Neural progenitor cell (in vitro differentiated cells): ENCODE results near the gene FBXW4. TPM values are rescaled to one million over a fixed set of nuclear protein-coding genes. Genes with fewer than 3 reads are reported as not detected.

Experiments used
- DNase-seq: peaks from one replicate; pipeline ENCODE4 v3.0.0-alpha.2; 2016; ENCODE audit warnings: low spot score
- H2AFZ ChIP-seq: fragments of 200-600 bp; sonication (generic); replicated peaks from 2 replicates; pipeline ENCODE4 v1.6.1; 2016; ENCODE audit warnings: antibody characterized with exemption
- H3F3A ChIP-seq: fragments of 200-600 bp; sonication (generic); 2 replicates; pipeline ENCODE4 v1.6.1; 2016; ENCODE audit warnings: antibody characterized with exemption, low read depth
- H3K27ac ChIP-seq: fragments of 200-600 bp; sonication (generic); 2 replicates; pipeline ENCODE4 v1.5.1; 2016; ENCODE audit warnings: mild to moderate bottlenecking
- H3K27me3 ChIP-seq: fragments of 200-600 bp; sonication (generic); 2 replicates; pipeline ENCODE4 v1.6.1; 2016; ENCODE audit warnings: mild to moderate bottlenecking, moderate library complexity
- H3K36me3 ChIP-seq: fragments of 200-600 bp; sonication (generic); 2 replicates; pipeline ENCODE4 v1.5.1; 2016
- H3K4me1 ChIP-seq: fragments of 200-600 bp; sonication (generic); 2 replicates; pipeline ENCODE4 v1.6.1; 2016; ENCODE audit warnings: mixed run types
- H3K4me2 ChIP-seq: fragments of 200-600 bp; sonication (generic); 2 replicates; pipeline ENCODE4 v1.6.1; 2016
- H3K4me3 ChIP-seq: fragments of 200-600 bp; sonication (generic); 2 replicates; pipeline ENCODE4 v1.5.1; 2016
- H3K79me2 ChIP-seq: fragments of 200-600 bp; sonication (generic); 2 replicates; pipeline ENCODE4 v1.6.1; 2016; ENCODE audit warnings: low read depth
- H3K9ac ChIP-seq: fragments of 200-600 bp; sonication (generic); 2 replicates; pipeline ENCODE4 v1.6.1; 2016
- H3K9me3 ChIP-seq: fragments of 200-600 bp; sonication (generic); 2 replicates; pipeline ENCODE4 v1.5.1; 2016; ENCODE audit warnings: low read depth
- H4K20me1 ChIP-seq: fragments of 200-600 bp; sonication (generic); 2 replicates; pipeline ENCODE4 v1.6.1; 2016; ENCODE audit warnings: low read depth
- H3K27ac Mint-ChIP-seq: 3 replicates; pipeline ENCODE4 v1.8.0; 2021; ENCODE audit warnings: mixed read lengths
- H3K27me3 Mint-ChIP-seq: 2 replicates; pipeline ENCODE4 v1.8.0; 2022; ENCODE audit warnings: low read depth, mild to moderate bottlenecking, inconsistent platforms, moderate library complexity, mixed read lengths; ENCODE audit not compliant: insufficient read depth
- H3K36me3 Mint-ChIP-seq: 3 replicates; pipeline ENCODE4 v1.8.0; 2021; ENCODE audit warnings: mixed read lengths
- H3K4me1 Mint-ChIP-seq: 3 replicates; pipeline ENCODE4 v1.8.0; 2021; ENCODE audit warnings: mixed read lengths
- H3K4me3 Mint-ChIP-seq: 3 replicates; pipeline ENCODE4 v1.8.0; 2021; ENCODE audit warnings: mild to moderate bottlenecking, moderate library complexity, mixed read lengths
- H3K9me3 Mint-ChIP-seq: 3 replicates; pipeline ENCODE4 v1.8.0; 2020; ENCODE audit warnings: mixed read lengths
- CTCF ChIP-seq: fragments of 200-600 bp; sonication (generic); IDR thresholded peaks from 2 replicates; pipeline ENCODE4 v1.5.1; 2017; ENCODE audit warnings: antibody characterized with exemption, mild to moderate bottlenecking
- EZH2 ChIP-seq: fragments of 200-600 bp; sonication (generic); IDR thresholded peaks from 2 replicates; pipeline ENCODE4 v1.6.1; 2017; ENCODE audit warnings: antibody characterized with exemption, mild to moderate bottlenecking, moderate library complexity
- EZH2phosphoT487 ChIP-seq: fragments of 200-600 bp; sonication (generic); IDR thresholded peaks from 2 replicates; pipeline ENCODE4 v1.6.1; 2017; ENCODE audit warnings: antibody characterized with exemption
- total RNA-seq: library from RNA; depleted of rRNA; stranded (reverse); fragments of >200 nt; gene quantifications from 2 replicates; pipeline ENCODE4 v1.2.3, GENCODE V29; 2015; ENCODE audit warnings: low replicate concordance

Gene FBXW4
- total RNA-seq, 1 donor from 2014 or later = 36.3 TPM

GRCh38 chr10:101615525-101616116 is 79.3 kb downstream of the FBXW4 start:
- TF ChIP-seq EZH2 (no peak), EZH2phosphoT487 (no peak), CTCF (no peak)
- Mint-ChIP-seq H3K9me3 (no peaks in the 10 kb centered on the region), H3K36me3 (peaks cover 12% of the 10 kb centered on the region), H3K27me3 (peaks cover 13% of the 10 kb centered on the region), H3K4me1 (peaks cover 68% of the 10 kb centered on the region), H3K4me3 (no peak overlapping the region), H3K27ac (no peak overlapping the region)
- no peak for DNase-seq
- Histone ChIP-seq H3K4me3 (no peak overlapping the region), H3K9ac (no peak overlapping the region), H3K27ac (no peak overlapping the region), H3K27me3 (no peaks in the 10 kb centered on the region), H4K20me1 (peaks cover 18% of the 10 kb centered on the region), H3K79me2 (no peaks in the 10 kb centered on the region), H2AFZ (no peak overlapping the region), H3K4me2 (peak overlapping the region; percentile 46), H3K9me3 (no peaks in the 10 kb centered on the region), H3K36me3 (no peaks in the 10 kb centered on the region), H3K4me1 (peaks cover 66% of the 10 kb centered on the region), H3F3A (peaks cover 43% of the 10 kb centered on the region)

- peaks cover 14% of the 10 kb centered on the region for H3K36me3 Mint-ChIP-seq
- H3K27me3 ChIP-seq = no peaks in the 10 kb centered on the region
- no peaks in the 10 kb centered on the region for H3K79me2 ChIP-seq
- peaks cover 63% of the 10 kb centered on the region for H3K4me1 Mint-ChIP-seq
- peak; percentile 61 for DNase-seq
- H3K9me3 ChIP-seq = no peaks in the 10 kb centered on the region
- H3K9ac ChIP-seq = no peak overlapping the region
- no peaks in the 10 kb centered on the region for H3K36me3 ChIP-seq
- peaks cover 18% of the 10 kb centered on the region for H4K20me1 ChIP-seq
- no peaks in the 10 kb centered on the region for H3K9me3 Mint-ChIP-seq
- H3K4me2 ChIP-seq = peak overlapping the region; percentile 46
- H2AFZ ChIP-seq = no peak overlapping the region
- H3K4me3 Mint-ChIP-seq = peak overlapping the region; percentile 68
- H3F3A ChIP-seq = peaks cover 36% of the 10 kb centered on the region
- H3K27me3 Mint-ChIP-seq = peaks cover 10% of the 10 kb centered on the region
- peaks cover 59% of the 10 kb centered on the region for H3K4me1 ChIP-seq
- TF ChIP-seq EZH2 (no peak), EZH2phosphoT487 (no peak), CTCF (peak; percentile 17)
- H3K27ac ChIP-seq = peak overlapping the region; percentile 47
- H3K27ac Mint-ChIP-seq = no peak overlapping the region
- H3K4me3 ChIP-seq = no peak overlapping the region
Measured at GRCh38 chr10:101614663-101615524, 80.1 kb downstream of the FBXW4 start.

GRCh38 chr10:101613646-101614045 is 81.3 kb downstream of the FBXW4 start:
- DNase-seq = no peak
- Histone ChIP-seq H3F3A (peaks cover 33% of the 10 kb centered on the region), H2AFZ (no peak overlapping the region), H3K4me2 (peak overlapping the region; percentile 23), H3K36me3 (no peaks in the 10 kb centered on the region), H3K4me1 (peaks cover 55% of the 10 kb centered on the region), H3K79me2 (no peaks in the 10 kb centered on the region), H3K9me3 (no peaks in the 10 kb centered on the region), H3K4me3 (no peak overlapping the region), H4K20me1 (peaks cover 18% of the 10 kb centered on the region), H3K9ac (no peak overlapping the region), H3K27ac (no peak overlapping the region), H3K27me3 (no peaks in the 10 kb centered on the region)
- Mint-ChIP-seq H3K9me3 (no peaks in the 10 kb centered on the region), H3K36me3 (peaks cover 23% of the 10 kb centered on the region), H3K4me1 (peaks cover 60% of the 10 kb centered on the region), H3K4me3 (no peak overlapping the region), H3K27me3 (peaks cover 8% of the 10 kb centered on the region), H3K27ac (no peak overlapping the region)
- no peak for TF ChIP-seq CTCF
